Measurements from ENCODE around the gene NRG4. TPM values are rescaled to one million over a fixed set of nuclear protein-coding genes. Genes with fewer than 3 reads are reported as not detected.

NRG4 gene
- total RNA-seq, 1 donor, result not detected

DNA sequence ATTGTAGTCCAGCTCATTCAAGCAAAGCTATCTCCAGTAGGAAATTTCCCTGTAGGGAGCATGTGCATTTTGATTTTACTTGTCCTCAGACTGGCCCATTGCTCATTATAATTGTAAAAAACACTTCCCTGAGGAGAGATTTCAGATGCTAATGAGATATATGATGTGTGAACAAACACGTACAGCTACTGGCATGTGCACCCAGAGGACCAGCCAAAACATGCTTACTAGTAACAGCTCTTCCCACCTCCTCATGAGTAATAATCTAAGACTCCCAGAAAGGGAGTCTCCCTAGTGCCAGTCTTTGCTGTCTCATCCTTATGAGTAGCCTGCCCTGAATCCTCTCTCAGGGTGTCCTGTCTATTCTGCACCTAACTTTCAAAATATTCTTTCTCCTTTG, 65.1 kb downstream of the NRG4 start:
- peak; percentile 25 for DNase-seq (ENCODE audit: low read depth)
- TF ChIP-seq, protein P1, sequence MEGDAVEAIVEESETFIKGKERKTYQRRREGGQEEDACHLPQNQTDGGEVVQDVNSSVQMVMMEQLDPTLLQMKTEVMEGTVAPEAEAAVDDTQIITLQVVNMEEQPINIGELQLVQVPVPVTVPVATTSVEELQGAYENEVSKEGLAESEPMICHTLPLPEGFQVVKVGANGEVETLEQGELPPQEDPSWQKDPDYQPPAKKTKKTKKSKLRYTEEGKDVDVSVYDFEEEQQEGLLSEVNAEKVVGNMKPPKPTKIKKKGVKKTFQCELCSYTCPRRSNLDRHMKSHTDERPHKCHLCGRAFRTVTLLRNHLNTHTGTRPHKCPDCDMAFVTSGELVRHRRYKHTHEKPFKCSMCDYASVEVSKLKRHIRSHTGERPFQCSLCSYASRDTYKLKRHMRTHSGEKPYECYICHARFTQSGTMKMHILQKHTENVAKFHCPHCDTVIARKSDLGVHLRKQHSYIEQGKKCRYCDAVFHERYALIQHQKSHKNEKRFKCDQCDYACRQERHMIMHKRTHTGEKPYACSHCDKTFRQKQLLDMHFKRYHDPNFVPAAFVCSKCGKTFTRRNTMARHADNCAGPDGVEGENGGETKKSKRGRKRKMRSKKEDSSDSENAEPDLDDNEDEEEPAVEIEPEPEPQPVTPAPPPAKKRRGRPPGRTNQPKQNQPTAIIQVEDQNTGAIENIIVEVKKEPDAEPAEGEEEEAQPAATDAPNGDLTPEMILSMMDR (IDR thresholded peaks at IDR 0.05; ENCODE audit: insufficient read depth, low read length), result no peak
- H3K4me3 ChIP-seq (ENCODE audit: low read depth, low read length), result no peak overlapping the region

DNA sequence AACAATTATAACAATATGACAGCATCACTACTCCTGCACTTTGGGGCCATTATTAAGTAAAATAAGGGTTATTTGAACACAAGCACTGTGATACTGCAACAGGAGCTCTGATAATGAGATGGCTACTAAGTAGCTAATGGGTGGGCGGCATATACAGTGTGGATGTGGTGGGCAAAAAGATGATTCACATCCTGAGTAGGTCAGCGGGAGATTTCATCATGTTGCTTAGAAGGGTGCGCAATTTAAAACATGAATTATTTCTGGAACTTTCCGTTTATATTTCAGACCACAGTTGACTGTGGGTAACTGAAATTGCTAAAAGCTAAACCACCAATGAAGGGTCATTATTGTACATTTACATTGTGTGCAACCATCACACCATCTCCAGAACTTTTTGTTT, 66.3 kb downstream of the NRG4 start:
- no peak overlapping the region for H3K4me3 ChIP-seq (ENCODE audit: low read depth, low read length)
- TF ChIP-seq, protein P1 (IDR thresholded peaks at IDR 0.05; ENCODE audit: insufficient read depth, low read length), result no peak
- DNase-seq (ENCODE audit: low read depth), result no peak

DNA sequence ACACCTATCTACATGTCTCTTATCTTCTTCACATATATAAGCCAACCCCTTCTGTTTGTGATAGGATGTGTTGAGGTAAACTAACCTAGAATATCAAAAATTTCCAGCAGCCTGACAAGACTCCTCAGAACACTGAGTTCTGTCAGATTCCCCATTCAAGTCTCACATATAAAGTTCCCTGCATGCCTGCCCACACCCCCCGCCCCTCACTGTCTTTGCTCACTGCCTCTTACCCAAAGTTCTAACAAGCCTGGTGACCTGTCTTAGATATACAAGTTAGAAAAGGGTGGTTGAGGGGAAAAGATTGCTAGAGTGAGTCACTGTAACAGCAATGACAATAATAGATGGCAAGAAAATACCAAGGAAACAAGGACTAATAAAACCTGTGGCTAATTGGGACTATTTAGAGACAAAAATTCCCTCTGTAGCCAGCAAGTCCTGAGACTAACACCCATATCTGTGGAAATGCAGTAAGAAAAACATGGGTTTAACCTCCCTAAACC, 68.5 kb downstream of the NRG4 start:
- DNase-seq (ENCODE audit: low read depth), result no peak
- TF ChIP-seq, protein P1 (IDR thresholded peaks at IDR 0.05; ENCODE audit: insufficient read depth, low read length), result no peak
- no peak overlapping the region for H3K4me3 ChIP-seq (ENCODE audit: low read depth, low read length)

DNA sequence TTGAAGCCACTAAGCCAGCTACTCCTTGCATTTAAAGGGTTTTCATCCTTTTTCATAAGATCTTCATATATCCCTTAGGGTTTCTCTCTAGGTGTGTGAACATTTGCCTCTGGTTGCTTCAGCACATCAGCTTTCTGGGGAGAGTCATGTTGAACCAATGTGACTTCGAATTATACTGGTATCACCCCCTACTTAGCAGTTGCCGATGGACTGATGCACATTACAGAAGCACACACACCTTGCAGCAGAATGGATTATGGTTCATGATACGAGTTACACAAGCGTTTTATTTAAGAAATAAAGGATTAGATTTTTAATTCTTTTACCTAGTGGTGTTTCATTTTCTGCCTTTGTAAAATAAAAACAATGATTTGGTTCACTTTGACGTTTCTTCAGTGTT, 69.0 kb downstream of the NRG4 start:
- DNase-seq (ENCODE audit: low read depth), result no peak
- TF ChIP-seq, protein P1 (IDR thresholded peaks at IDR 0.05; ENCODE audit: insufficient read depth, low read length), result no peak

DNA sequence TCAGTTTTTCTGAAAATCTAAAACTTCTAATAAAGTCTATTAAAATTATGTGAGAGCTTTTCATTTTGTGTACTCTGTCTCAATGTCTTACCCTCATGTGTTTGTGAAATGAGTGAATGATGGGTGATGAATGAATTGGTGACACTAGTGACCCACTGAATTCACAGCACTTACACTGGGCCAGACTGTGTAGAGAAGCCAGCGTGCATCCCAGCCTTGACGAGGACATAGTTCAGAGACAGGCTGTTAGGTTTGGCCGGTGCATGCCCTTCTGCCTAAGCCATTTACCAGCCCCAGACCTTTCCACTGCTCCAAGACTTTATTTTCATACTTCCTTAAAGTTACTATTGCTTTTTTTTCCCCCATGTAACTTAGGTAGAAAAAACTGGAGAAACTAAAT, 69.8 kb downstream of the NRG4 start:
- DNase-seq (ENCODE audit: low read depth), result no peak
- H3K4me3 ChIP-seq (ENCODE audit: low read depth, low read length), result no peak overlapping the region
- TF ChIP-seq, protein P1 (IDR thresholded peaks at IDR 0.05; ENCODE audit: insufficient read depth, low read length), result no peak

More for the DNA sequence above, 69.0 kb downstream of the NRG4 start:
- no peak overlapping the region for H3K4me3 ChIP-seq (ENCODE audit: low read depth, low read length)

DNA sequence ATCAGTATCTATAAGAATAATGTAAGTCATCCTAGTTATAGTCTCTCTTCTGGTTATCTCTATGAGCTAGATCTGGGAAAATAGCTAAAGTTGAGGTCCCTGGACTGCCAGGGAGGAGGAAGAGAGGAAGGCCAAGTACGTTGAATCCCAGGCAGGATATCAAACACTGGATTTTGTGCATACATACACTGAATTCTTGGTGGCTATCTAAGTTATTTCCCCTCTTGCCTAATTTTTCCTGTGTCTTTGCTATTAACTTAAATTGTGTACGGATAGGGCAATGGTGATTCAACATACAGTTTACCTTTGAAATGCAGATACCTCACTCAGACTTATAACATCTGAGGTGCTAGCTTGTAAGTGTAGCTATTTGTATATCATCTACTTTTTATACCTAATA, 81.4 kb downstream of the NRG4 start:
- no peak for DNase-seq (ENCODE audit: low read depth)
- TF ChIP-seq, protein P1 (IDR thresholded peaks at IDR 0.05; ENCODE audit: insufficient read depth, low read length), result no peak
- H3K4me3 ChIP-seq (ENCODE audit: low read depth, low read length), result no peak overlapping the region
